ENCODE results near the gene RALGPS1.

Gene RALGPS1

DNA sequence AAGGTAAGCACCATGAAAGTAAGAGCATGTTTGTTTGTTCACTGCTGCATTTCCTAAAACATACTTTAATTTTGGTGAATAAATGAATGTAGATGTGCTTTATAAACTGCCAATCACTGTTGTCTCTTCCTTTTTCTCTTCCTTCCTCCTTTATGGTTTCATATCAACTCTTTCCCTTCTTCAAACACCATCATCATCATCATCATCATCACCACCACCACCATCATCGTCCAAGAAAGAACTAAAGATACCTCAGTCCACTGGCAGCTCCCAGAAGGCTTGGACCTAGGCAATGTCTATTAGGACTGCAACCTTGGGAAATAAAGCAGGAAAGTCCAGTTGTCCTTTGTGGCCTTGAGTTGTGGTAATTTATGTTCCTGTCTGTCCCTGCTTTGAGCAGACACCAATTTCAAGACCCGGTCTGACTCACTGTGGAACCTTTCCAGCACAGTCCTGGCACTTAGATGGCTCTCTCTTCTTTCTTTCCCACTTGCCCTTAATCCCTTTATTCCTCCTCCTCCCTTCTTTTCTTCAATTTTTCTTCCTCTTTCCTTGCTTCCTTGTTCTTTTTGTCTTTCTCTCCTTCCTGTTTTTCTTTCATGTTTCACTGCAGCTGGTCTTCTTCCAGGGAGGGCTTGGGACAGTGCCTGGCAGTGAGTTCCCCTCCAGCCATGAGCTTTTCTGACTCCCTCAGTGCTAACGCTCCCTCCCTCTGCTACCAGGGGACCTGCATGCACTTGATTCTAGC lies 108.5 kb downstream of the RALGPS1 start:
- DNase-seq (ENCODE audit: low read depth in 2 of 2) = no peak

DNA sequence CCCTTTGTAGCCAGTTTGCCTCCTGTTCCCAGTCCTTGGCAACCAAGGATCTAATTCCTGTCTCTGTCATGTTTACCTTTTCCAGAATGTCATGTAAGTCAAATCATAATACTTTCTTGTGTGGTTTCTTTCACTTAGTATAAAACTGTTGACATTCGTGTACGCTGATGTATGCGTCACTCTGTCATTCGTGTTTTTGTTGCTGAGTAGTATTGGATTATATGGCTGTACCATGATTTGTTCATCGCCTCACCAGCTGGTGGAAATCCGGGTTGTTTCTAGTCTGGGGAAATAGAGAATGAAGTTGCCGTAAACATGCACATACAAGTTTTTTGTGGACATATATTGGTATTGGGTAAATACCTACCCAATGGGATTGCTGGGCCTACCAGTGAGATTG lies 110.5 kb downstream of the RALGPS1 start:
- no peak for DNase-seq (ENCODE audit: low read depth in 2 of 2)

DNA sequence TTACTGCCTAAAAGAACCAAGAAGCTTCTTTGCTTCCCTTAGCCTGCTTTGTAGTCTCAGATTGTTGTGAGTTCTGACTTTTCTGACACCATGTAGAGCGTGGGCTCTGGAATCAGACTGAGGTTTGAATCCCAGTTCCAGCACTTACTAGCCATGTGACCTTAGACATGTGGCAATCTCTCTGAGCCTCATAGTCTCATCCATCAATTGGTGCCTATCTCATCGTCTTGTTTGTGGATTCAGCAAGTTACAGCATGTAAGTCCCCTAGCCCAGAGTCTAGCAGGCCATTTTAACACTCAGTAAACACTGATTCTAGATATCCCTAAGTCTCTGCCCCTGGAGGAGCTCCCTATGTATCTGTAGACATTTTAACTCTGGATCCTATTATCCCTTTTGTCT lies 113.1 kb downstream of the RALGPS1 start:
- no peak for DNase-seq (ENCODE audit: low read depth in 2 of 2)

DNA sequence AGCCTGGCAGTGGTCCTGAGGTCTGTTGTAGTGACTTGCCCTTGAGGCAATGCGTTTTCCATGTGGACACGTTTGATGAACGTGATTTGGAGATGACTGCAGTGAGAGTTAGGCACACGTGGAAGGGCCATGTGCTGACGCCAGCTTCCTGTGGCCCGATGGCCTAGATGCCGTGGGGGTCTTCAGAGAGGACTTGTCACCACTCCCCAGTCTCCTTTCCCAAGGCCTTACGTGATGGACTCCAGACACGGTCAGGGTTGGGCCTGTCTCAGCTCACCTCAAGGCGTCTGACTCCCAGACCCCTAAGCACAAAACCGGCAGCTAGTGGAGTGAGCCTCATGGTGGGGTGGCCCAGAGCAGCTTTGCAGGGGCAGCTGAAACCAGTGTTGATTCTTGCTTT lies 115.0 kb downstream of the RALGPS1 start:
- DNase-seq (ENCODE audit: low read depth in 2 of 2) = no peak

DNA sequence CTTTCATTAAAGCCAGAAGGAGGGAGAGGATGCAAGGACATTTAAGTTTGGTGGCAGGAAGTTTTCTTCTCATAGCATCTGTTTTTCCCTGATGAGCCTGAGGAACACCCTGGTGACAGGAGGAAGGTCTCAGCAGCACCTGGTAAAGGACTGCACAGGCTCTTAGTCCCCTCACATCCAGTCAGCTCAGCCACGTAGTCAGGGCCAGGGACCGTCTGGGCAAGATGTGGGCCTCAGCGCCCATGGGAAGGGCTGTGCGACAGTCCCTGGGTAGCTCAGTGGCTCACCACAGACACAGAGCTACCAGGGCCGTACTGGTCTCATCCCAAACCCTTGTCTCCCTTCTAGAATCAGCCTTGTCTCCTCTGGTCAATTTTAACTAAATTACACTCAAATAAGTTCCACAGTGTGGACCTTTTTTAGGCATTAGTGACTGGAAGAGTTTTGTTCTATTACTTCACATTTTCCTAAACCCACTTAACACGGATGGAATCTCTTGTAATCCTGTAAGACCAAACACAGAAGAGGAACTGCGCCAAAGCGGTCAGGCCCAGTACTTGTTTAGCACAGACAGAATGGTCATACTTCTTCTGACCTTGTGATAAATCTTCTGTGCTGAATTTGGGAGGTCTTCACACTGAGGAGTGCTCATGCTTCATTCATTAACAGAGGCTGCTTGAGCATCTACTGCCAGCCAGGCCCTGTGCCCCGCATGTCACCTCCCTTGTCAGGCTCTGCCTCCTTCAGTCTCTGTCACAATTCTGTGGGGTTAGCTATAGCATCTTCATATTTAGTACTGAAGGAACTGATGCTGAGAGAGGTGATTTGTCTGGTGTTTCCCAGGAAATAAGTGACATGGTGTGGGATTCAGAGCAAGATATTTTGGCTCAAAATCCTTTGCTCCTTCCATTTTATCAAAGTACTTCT lies 116.5 kb downstream of the RALGPS1 start:
- no peak for DNase-seq (ENCODE audit: low read depth in 2 of 2)

DNA sequence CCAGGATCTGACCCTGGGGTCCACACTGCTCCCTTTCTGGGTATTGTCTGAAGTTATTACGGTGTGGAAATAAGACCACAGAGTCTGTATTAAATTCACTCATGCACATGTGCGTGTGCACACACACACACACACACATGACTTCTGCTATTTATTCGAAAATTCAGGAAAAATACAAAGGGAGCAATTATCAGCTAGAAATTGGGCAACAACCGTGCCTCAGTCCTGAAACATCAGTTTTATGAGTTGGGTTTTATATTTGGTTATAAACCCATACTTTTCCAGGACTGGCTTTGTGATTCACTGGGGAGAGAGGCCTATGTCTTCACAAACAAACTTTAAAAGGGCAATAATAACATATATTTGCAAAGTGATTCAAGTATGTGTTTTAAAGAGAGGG lies 117.7 kb downstream of the RALGPS1 start:
- no peak for DNase-seq (ENCODE audit: low read depth in 2 of 2)

DNA sequence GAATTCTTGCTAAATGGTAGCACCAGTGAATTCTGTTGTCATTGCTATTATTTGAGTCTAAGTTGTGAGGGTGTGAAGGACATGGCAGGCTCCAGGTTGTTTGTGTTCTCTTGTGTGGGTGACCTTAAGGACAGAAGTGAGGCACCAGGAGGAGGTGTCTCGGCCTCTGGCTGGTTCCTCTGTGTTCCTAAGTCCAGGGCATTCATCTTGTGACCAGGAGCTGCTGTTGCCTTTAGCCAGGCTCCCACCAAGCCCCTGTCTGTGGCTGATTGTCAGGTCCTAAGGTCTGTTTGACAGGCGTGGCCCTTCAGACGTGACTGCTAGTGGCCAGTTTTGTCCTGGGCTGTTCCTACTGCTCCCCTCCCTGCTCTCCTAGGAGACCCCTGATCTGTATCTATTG lies 118.5 kb downstream of the RALGPS1 start:
- DNase-seq (ENCODE audit: low read depth in 2 of 2) = no peak

DNA sequence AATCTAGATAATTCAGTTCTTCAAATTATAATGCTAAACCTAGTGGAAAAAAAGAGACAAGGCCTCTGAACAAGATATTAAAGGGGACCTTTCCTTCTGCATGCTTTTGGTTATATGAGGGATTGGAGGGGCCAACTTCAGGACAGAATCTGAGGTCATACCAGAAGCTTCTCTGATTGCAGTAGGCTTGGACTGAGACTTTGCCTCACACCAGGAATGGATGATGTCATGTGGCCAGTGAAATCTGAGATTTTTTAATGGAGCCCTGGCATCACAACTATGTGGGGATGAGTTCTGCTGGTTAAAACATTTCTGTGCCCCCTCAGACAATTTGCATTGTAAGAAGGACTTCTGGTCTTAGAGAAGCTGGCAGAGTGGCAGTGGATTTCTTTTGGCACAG lies 119.2 kb downstream of the RALGPS1 start:
- DNase-seq (ENCODE audit: low read depth in 2 of 2) = no peak

DNA sequence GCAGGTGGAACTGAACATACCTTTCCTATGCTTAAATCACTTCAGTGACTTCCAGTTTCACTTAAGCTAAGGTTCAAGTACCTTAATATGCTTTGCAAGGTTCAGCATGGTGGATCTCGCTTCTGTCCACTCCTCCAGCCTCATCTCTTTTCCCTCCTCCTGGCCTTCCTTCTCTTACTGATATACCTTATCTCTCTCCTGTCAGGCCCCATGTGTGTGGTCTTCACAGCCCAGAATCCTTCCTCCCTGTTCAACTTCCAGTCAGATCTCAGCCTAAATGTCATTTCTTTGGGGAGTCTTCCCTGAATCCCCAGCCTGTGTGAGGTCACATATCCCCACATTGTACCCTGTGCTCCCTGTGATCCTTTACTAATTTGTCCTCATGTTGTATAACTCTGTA lies 120.1 kb downstream of the RALGPS1 start:
- DNase-seq (ENCODE audit: low read depth in 2 of 2) = no peak

DNA sequence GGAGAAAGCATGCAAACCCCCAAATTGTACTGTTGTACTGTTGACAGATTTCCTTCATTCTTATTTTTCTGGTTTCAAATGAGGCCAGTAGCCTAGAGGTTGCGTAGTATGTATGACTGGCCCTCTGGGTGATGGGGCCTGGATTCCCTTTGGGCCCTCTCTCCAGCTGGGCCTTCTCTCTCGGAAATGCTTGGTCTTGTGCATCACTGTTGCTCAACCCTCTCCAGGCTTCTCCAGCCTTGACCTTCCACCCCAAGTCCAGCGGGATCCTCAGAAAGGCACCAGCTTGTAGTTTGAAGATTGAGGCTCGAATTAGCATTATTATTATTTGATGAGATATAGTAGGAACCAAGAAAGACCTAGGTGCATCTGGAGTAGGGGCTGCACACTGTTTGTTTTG lies 120.8 kb downstream of the RALGPS1 start:
- DNase-seq (ENCODE audit: low read depth in 2 of 2) = no peak

DNA sequence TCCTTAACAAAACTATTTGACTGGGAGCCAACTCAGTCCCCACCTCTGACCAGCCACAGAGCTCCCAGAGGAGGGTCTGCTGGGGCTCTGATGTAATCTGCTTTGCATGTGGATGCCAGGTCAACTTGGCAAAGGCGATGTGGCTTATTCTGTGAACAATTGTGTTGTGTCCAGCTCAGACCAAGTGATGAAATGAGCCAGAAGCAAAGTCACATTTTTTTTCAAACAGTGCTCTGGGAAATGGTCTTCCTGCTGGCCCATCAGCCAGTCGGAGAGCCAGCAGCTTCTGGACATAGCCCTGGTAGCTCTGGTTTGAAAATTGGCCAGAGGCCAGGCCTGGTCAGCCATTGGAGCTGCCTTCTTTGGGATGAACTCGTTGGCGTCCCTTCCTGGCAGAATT lies 121.4 kb downstream of the RALGPS1 start:
- DNase-seq (ENCODE audit: low read depth in 2 of 2) = no peak

DNA sequence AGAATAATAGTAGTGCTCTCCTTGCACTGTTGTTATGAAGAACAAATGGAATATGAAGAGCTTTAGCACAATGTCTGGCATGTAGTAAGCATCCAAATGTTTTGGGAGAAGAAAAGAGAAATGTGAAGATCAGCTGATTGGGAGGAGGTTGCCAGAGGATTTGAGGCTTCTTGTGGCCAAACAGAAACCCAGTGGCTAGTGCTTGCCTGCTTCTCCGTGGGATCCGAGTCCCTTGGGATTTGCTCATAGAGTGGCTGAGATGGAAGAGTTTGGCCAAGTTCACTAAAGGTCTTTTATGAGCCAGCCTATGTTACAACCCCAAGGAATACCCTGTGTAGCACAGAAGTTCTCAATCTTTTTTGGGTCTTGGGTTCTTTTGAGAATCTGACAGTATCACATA lies 121.9 kb downstream of the RALGPS1 start:
- DNase-seq (ENCODE audit: low read depth in 2 of 2) = no peak

DNA sequence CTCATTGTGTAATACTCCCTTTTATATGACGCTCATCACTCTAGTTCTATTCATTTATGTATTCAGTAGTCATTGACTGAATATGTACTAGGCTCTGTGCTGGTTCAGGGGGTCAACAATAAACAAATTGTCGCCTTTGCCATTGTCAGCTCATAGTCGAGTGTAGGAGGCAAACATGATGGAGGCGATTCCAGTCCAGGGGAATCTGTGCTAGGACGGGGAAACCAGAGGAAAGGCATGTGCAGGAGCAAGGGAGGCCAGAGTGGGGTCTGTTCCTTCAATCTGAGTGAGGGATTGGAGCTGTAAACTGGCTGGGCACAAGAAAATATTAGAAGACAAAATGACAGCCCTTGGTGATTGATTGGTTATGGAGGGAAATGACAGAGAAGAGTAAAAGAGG lies 123.9 kb downstream of the RALGPS1 start:
- no peak for DNase-seq (ENCODE audit: low read depth in 2 of 2)

DNA sequence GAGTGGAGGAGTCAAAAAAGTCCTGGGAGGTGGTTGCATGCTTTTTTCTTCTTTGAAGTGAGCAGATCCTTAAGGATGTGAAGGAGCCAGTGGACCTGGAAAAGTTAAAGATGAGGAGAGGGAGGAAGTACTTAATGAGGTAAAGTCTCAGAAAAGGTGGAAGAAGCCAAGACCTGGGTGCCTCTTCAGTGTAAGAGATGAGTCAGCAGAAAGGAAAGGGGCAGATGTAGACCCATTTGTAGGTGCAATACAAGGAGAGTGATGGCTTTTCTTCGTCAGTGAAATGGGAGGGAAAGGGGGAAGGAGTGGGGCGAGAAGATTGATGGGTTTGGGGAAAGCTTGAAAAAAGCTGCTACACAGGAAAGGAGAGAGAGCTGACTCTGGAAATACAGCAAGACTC lies 124.9 kb downstream of the RALGPS1 start:
- DNase-seq (ENCODE audit: low read depth in 2 of 2) = no peak

DNA sequence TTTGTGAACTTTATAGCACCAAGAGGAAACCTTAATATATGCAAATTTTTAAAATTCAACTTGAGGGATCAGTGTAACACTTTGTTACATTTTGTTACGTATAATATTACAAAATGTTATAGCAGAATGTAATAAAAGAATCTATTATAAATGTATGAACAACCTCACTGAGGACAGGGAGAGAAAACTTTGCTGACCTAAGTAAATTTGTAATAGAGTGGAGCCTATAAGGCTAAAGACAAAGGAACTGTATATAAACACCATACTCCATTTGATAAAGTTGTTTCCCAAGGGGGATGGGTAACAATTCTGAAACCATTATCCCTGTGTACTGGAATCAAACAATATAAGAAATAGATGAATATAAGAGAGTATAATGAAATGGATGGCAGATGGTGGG lies 130.6 kb downstream of the RALGPS1 start:
- DNase-seq (ENCODE audit: low read depth in 2 of 2) = no peak

DNA sequence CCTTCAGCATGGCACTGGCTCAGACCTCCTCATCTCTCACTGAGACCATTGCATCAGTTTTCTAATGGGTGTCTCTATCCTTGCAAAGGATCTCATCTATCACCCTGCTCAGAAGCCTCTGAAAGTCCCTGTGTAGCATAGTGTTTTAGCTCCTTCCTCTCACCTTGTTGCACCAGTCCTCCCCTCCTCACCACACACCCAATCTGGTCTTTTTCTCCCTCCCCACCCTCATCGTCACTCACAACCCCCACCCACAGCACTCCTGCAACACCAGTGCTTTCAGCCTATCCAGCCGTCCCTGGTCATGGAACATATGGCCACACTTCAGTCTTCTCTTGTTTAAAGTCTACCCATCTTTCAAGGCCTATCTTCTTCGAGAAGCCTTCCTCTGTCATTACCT lies 133.4 kb downstream of the RALGPS1 start:
- DNase-seq (ENCODE audit: low read depth in 2 of 2) = no peak

DNA sequence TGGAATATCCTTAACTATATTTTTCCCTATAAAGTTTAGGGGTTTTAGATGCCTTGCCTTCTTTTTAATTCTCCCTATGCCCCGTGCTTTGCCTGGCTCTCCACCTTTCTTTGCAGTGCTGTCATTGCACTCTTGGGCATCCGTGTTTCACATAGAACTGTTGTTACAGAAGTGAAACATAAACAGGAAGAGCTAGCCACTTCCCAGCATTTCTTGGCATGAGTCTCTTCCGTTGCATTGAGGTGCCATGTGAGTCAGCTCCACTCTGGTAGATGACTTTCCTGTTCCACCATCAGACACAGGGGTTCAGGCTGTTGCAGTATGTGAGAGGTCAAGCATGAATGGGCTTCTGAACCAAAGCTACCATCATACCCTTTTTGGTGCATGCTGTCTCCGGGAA lies 134.5 kb downstream of the RALGPS1 start:
- DNase-seq (ENCODE audit: low read depth in 2 of 2) = no peak

DNA sequence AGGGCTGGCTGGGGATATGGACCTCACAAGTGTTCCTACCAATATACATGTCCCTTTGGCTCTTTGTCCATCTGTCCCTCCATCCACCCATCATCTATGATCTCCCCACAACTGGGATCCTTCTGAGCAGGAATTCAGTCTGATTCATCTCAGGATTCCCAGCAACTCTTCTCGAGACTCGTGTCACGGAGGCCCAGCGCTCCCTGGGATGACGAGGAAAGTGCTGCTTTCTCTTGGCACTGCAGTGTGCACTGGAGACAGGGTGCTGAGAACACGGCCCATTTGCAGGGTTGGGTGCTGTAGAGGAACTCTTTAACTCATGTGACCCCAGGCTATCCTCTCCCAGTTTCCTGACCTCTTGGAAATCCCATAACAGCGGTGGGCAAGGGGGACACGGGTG lies 135.0 kb downstream of the RALGPS1 start:
- DNase-seq (ENCODE audit: low read depth in 2 of 2) = no peak

DNA sequence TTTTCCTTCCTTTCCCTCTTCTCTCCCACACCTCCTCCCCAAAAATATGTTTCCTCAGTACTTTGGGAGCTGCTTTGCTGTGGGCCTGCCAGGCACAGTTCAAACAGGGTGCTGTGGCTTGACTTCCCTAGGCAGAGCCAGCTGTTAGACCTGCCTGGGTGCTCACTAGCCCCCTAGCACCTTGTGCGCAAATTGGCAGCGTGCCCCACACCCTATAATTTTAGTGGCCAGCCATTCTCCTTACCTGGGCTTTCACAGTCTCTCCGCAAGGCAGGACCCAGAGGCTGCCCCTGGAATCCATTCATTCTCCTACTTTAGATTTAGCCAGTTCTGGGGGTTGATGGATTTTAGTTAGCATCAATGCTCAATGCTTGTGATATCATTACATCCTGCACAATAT lies 135.6 kb downstream of the RALGPS1 start:
- DNase-seq (ENCODE audit: low read depth in 2 of 2) = no peak

DNA sequence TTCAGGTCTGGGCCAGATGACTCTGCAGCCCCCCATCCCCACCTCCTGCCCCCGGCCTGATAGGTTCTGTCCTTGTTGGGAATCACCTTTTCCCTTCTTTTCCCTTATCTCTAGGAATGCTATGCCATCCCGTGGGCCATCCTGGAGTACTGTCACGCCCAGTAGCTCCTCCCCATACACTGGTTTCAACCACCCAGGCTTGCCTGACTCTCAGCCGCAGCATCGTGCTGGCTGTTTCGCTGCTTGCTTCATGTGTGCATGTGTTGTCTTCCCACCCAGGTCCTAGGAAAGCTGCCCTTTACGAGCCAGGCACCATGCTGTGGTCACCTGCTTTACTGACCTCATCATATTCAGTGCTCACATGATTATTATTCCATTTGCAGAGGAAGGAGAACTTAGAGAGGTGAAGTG lies 136.0 kb downstream of the RALGPS1 start:
- no peak for DNase-seq (ENCODE audit: low read depth in 2 of 2)

DNA sequence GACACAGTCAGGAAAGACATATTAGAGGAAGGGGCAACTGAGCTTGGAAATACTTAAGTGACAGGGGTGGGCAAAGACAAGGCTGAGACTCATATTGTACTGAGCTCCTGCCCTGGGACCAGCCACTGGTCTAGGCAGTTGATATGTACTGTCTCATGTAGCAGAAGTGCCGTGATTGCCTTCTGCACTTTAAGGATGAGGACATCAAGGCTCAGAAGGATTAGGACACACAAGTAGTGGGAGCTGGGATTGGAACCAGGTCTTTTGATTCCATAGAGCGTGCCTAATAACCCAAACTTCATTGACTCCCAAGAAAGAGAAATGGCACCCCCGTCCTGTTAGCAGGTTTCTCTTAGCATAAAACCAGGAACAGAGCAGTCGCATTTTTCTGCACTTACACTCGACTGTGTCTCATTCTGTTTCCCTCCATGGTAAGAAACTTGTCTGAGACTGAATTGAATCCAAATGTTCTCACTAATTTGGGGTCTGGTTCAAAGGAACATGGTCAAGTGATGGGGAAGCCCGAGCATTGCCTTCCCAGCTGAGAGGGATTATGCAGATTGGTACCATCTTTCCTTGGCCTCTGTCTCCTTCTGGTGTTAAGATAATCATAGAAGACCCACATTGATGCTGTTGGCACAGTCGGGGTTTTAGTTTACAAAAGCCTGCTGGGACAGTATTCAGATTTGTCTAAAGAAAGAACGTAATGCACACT lies 137.5 kb downstream of the RALGPS1 start:
- DNase-seq (ENCODE audit: low read depth in 2 of 2) = no peak

DNA sequence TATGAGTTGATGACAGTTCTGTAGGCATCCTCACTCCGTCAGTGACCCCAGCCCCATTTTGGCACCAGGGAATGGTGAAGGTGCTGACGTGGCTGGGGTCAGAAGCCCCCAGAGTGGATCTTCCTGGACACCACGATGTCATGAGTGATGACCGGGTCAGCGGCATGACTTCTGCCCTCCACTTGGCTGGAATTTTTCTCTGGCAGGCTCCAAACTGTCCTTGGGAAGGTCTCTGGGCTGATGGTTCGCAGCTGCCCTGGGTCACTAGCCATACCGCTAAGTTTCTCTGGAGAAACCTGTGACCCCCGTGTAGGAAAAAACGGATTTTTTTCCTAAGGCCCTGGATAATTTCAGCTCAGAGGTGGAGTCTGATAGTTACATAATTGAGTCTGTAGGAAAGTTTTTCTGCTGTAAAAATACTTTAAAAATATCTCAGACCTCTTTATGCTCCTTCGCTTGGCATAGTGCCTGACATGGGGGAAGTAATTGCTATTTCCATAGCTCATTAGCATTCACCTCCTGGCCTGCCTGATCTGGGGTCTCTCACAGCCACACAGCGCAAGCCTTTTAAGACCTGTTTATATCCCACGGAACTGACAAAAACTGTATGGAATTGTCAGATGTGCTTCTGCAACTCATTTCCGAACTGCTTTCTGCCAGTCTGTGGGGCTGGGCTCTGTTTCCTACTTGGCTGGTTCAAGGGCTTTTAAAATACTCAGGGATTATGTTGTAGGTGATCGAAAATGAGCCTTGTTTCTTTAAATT lies 138.7 kb downstream of the RALGPS1 start:
- DNase-seq (ENCODE audit: low read depth in 2 of 2) = no peak
